ENCODE results near the gene ARHGAP30.

GRCh38 chr1:161031874-161032273, 37.8 kb downstream of the ARHGAP30 start:
- TF ChIP-seq ELF1 (IDR thresholded peaks at IDR 0.05; ENCODE audit: borderline replicate concordance, low read depth) (no peak), FOSL1 (IDR thresholded peaks at IDR 0.05; ENCODE audit: low read depth) (no peak), CTCF (IDR thresholded peaks at IDR 0.05 in 2 of 3, conservative IDR thresholded peaks at IDR 0.05 in 1 of 3; ENCODE audit: borderline replicate concordance in 1 of 3, insufficient read depth in 1 of 3, low read depth in 2 of 3, low read length in 2 of 3) (no peak), ZNF274 (IDR thresholded peaks at IDR 0.05; ENCODE audit: low read depth, low read length) (no peak), MAX (IDR thresholded peaks at IDR 0.05) (no peak), SIN3A (IDR thresholded peaks at IDR 0.05; ENCODE audit: low read depth) (no peak), POLR2A (IDR thresholded peaks at IDR 0.05; ENCODE audit: borderline replicate concordance, extremely low read depth, insufficient read depth, insufficient read length) (no peak)
